CD4-positive, alpha-beta T cell treated with Interferon alpha-2 for 1 hour (primary cell): Measurements from ENCODE around the gene EGFL7.

Experiments
- DNase-seq, 2 donors: peaks; one replicate each; pipeline ENCODE4 v3.0.0-alpha.2; 2020 to 2022

Gene EGFL7

DNA sequence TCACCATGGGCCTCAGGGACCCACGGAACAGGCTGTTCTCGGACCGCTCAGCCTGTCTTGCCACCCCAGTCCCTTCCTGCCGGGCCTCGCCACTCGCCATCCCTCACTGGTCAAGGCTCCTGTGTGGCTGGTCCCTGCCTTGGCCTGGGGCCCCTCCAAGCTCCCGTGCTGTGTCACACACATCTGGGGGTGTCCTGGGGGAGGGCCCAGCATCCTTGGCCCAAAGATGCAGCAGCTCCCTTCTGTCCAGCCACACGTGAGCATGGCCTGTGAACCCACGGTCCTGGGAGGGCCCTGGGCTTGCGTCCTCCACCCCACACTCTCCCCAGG is 425 bp upstream of the EGFL7 start:
- no peak for DNase-seq

DNA sequence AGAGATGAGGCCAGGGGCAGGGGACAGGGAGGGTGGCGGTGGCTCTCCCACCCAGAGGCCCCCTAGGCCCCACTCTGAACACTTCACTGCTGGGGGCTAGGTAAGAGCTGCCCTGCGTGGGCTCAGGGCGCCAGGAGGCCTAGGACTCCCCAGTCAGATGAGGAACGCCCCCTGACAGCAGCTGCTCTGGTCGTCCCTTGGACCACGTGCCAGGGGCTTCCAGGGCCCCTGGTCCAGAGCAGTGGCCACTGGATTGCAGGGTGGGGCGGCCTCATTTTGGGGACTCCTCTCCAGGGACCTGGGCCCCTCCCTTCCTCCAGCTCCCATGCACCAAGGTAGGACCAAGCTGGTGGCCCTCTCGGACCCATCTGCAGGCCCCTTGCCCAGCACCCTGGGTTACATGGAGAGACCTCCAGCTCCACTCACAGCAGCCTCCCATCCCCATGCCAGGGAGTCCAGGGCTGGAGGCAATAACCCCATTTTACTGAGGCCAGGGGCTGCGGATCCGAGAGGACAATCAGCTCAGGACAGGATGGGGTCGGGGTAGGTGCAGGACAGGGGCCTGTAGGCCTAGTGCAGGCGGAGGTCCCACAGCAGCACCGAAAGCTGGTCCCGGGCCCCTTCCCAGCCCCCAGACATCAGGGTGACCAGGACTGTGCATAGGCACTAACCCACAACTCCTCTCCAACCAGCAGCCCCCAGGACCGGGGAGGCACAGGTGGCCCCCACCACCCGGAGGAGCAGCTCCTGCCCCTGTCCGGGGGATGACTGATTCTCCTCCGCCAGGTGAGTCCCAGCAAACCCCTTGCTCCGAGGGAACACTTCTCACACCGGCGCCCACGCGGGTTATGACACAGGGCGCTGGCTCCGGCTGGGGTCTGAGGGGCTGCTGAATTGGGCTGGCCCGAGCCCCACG is 1.5 kb downstream of the EGFL7 start:
- no peak for DNase-seq

DNA sequence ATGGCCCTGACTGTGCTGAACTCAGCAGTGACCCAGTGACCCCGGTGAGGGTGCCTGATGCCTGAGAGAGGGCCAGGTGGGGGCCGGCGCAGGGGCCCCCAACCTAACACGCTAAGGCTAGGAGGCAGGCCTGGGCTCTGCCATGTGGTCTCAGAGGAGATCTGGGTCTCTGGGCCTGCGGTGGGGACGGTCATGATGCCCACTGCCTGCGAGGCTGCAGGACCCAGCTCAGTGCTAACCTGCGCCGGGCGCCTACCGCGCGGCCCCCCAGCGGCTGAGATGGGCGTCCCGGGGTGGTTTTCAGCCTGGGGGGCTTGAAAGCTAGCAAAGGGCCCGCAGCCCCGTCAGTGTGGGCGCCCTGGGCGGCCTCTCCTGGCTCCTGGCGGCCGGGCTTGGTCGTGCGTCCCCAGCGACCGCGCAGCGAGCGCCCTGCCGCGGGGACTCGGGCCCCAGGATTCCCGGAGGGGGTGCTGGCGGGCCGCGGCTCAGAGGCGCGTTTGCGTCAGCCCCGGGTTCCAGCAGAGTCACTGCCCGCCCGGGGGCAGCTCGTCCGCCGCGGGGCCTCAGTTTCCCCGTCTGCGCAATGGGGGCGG is 2.5 kb downstream of the EGFL7 start:
- no peak for DNase-seq

DNA sequence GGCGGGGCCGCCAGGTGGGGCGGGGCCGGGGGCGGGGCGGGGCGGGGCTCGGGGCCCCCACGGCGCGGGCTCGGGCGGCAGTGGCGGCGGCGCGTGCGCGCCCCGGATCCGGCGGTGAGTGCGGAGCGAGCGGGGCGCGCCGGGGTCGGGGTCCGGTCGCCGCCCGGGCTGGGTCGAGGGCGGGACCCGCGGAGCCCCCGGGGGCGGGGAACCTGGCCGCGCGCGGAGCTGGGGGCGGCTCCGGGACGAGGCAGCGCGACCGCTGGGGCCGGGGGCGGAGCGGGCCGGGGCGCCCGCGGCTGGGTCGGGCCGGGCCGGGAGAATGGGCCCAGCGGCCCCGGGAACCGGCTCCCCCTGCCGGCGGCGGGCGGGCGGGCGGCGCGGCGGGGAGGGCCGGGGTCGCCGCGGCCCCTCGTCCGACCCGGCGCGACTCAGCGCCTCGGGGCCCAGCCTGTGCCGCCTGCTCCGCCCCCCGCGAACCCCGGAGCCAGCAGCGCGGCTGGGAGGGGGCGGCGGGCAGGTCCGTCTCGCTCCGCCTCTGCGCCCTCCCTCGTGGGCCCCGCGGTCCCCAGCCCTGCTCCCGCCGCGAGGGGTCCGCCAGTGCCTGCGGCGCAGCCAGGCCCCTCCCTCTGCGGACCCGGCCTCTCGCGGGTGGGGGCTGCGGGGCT is 3.1 kb downstream of the EGFL7 start:
- peak in 1 of 2 donors; percentile 37 for DNase-seq

DNA sequence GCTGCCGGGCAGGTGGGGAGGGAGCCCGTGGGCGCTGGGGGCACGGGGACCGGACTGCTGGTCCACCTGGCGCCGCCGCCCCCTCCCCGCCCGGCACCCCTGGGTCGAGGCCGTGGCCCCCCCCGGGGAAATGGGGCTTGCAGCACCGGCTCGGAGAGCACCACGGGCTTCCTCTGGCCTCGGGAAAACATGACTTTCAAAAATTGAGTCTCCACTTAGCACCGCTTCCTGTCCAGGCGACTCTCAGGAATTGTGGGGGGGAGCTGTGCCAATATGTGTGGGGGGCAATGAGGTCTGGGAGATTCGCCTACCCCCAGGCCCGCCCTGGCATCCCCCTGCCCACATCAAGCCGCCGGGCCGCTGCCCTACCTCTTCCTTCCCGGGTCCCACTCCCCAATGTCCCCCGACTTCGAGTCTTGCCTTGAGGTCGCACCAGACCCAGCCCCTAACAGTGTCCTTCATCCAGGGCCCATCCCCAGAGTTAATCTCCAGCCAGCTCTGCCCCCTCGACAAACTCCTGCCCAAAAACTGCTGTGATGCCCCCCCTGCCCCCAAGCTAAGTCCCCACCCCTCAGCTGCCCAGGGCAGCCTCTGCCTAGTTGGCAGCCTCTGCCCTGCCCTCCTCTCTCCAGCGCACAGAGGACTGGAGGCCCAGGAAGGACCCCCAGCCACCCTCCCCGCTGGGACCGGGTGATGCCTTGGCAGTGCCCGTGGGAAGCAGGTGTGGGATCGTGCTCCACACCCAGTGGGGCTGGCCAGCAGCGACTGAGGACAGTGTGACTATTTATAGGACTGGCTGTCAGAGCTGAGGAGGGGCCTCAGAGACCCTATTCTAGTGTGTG is 3.9 kb downstream of the EGFL7 start:
- no peak for DNase-seq

DNA sequence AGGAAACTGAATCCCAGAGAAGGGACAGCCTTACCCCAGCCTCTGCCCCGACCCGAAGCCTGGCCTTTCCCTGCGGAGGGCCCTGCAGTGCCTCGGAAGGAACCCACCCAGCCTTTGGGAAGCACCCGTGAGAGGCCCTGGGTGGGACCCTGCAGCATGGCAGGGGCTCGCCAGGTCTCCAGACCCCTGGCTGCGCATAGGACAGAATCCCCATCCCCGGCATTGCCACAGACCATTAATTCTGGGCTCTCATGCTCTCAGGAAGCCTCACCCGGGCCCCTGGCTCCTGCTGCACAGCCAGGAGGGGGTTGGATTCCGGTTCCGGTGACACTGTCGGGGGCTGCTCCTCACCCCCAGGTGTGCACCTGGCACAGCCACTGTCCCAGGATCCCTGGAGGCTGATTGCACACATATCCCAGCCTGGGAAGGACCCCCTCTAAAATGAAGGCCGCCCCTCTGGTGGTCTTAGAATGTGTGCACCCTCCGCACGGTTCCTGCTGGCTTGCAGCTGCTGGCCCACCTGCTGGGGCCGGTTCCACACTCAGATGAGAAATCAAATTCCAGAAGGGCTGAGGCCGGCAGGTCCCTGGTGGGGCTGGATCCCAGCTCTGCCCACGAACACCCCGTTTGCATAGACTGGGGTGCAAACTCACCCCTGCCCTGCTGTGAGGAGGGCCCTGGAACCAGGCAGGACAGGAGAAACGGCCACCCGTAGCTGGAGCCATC is 4.7 kb downstream of the EGFL7 start:
- DNase-seq = no peak

DNA sequence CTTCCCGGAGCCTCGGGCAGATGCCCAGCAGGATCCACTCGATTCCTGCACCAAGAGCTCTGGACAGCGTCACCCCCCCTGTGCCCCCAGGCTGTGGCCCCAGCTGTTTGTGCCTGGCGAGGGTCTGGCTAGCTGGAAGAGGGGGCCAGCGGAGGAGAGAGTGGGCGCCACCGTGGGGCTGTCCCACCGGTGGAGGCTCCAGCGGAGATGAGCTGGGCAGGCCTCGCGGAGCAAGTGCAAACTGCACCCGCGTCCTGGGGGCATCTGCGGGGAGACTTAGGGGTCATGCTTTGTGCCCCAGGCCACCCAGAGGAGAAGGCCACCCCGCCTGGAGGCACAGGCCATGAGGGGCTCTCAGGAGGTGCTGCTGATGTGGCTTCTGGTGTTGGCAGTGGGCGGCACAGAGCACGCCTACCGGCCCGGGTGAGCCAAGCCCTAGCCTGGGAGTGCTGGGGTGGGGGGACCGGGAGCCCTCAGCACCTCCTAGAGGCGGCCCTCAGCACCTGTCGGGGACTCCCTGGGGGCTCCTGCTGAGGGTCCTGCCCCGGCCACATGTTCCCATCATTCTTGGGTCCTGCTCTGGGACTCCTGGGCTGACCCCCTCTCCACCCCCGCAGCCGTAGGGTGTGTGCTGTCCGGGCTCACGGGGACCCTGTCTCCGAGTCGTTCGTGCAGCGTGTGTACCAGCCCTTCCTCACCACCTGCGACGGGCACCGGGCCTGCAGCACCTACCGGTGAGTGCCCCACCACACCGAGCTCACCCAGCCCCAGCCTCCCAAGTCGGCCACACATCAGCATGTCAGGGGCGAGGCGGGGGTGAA is 5.4 kb downstream of the EGFL7 start:
- no peak for DNase-seq

DNA sequence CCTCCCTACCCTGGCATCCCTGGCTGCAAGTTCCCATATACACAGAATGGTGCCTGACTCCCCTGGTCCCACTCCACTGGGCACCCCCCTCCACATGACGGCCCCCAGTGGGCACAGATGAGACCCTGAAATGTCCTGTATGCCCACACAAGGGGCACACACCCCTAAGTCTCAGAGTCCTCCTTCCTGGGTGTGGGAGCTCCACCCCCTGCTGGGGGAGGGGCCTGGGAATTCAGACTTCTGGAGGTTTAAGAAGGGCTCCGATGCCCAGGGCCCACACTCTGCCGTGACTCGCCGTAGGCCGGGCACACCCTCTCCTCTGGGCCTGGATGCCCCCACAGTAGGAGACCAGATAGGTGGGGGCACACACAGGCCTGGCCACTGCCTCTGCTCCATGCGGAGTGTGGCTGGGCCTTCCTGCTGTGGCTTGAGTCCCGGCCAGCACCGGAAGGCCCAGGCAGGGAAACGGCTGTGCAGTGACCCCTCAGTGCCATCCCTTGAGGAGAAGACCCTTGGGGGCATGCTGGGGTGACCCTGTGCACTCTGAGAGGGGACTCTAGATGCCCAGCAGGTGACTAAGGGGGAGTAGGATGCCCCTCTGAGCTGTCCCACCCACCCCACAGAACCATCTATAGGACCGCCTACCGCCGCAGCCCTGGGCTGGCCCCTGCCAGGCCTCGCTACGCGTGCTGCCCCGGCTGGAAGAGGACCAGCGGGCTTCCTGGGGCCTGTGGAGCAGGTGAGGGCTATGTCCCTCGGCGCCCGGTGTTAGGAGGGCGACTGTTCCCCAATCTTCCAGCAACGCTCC is 6.5 kb downstream of the EGFL7 start:
- DNase-seq = no peak

DNA sequence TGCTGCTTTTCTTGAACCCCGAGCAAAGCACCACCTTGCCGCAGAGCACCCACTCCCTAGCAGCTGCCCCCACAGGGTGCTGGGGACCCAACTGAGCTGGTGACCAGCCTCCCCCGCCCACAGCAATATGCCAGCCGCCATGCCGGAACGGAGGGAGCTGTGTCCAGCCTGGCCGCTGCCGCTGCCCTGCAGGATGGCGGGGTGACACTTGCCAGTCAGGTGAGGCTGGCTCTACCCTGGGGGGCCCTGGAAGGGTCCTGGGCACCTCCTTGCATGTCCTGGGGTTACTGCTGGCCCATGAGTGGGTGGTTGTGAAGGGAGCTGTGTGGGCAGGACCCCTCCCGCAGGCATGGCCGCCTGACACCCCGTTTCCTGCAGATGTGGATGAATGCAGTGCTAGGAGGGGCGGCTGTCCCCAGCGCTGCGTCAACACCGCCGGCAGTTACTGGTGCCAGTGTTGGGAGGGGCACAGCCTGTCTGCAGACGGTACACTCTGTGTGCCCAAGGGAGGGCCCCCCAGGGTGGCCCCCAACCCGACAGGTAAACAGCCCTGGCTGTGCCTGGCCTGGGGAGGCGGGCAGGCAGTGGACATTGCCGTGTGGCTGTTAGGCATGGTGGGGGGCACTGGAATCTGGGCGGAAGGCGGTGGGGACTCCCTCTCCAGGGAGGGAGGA is 7.2 kb downstream of the EGFL7 start:
- no peak for DNase-seq

DNA sequence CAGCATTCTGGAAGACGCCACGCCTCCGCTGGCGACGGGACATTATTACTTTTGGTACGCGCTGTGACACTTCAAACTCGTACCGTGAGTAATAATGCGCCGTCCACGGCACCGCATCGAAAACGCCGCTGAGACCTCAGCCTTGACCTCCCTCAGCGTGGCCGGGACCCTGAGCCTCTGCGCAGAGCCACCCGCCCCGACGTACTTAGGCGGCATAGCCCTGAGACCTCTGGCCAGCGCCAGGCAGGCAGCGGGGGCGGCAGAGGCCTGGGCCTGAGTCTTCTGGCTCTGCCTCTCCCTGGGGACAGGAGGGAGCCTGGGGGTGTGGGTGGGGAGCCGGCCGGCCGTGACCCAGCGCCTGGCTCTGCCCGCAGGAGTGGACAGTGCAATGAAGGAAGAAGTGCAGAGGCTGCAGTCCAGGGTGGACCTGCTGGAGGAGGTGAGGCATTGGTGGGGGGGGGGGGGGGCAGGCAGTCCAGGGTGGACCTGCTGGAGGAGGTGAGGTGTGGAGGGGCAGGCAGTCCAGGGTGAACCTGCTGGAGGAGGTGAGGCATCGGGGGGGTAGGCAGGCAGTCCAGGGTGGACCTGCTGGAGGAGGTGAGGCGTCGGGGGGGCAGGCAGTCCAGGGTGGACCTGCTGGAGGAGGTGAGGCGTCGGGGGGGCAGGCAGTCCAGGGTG is 8.0 kb downstream of the EGFL7 start:
- DNase-seq = no peak

DNA sequence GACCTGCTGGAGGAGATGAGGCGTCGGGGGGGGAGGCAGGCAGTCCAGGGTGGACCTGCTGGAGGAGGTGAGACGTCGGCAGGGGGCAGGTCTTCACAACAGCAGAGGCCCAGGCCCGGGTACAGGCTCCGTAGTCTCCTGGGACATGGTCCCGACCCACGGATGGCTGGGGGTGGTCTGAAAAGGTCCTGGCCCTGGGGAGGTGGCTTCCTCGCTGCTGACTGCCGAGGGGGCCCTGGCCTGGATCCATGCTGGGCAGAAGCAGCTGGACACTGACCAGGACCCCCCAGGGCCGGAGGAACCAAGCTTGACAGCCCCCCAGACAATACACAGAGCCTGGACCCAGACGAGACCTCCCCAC is 8.5 kb downstream of the EGFL7 start:
- DNase-seq = no peak

DNA sequence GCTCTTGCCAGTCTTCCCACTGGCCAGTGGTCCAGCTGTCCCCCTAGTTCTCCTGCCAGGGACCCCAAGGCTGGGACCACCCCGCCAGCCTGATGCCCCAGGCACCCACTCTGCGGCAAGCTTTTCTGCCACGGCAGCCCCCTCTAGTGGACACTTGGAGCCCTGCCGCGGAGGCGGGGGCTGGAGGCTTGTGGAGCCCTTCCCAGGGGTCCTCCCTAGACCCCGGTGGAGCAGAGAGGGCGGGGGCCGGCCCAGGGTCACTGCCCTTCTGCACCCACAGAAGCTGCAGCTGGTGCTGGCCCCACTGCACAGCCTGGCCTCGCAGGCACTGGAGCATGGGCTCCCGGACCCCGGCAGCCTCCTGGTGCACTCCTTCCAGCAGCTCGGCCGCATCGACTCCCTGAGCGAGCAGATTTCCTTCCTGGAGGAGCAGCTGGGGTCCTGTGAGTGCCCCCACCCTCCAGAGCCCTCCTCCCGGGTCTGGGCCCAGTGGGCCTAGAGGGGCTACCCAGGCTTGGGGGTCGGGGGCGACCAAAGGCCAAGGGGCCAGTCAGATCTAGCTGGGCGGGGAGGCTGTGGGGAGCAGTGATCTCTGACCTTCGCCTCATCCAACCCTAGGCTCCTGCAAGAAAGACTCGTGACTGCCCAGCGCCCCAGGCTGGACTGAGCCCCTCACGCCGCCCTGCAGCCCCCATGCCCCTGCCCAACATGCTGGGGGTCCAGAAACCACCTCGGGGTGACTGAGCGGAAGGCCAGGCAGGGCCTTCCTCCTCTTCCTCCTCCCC is 9.1 kb downstream of the EGFL7 start:
- peak in 1 of 2 donors; percentile 41 for DNase-seq

DNA sequence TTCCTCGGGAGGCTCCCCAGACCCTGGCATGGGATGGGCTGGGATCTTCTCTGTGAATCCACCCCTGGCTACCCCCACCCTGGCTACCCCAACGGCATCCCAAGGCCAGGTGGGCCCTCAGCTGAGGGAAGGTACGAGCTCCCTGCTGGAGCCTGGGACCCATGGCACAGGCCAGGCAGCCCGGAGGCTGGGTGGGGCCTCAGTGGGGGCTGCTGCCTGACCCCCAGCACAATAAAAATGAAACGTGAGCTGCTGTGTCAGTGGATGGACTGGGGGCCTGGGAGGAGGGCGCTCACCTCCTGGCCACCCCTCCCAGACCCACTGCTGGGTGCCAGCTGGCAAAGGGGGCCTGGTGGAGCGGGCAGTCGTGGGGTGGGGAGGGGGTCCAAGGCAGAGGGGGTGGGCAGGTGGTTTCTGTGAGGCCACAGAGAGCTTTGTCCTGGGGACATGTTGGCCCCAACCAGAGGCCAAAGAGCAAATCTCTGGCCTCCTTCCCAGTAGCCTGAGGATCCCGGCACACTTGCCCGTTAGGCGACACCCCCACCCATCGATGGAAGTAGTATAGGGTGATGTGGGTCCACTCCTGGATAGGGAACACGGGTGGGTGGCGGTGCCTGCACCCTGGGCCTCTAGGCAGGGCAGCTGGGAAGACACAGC is 9.8 kb downstream of the EGFL7 start:
- DNase-seq = no peak

DNA sequence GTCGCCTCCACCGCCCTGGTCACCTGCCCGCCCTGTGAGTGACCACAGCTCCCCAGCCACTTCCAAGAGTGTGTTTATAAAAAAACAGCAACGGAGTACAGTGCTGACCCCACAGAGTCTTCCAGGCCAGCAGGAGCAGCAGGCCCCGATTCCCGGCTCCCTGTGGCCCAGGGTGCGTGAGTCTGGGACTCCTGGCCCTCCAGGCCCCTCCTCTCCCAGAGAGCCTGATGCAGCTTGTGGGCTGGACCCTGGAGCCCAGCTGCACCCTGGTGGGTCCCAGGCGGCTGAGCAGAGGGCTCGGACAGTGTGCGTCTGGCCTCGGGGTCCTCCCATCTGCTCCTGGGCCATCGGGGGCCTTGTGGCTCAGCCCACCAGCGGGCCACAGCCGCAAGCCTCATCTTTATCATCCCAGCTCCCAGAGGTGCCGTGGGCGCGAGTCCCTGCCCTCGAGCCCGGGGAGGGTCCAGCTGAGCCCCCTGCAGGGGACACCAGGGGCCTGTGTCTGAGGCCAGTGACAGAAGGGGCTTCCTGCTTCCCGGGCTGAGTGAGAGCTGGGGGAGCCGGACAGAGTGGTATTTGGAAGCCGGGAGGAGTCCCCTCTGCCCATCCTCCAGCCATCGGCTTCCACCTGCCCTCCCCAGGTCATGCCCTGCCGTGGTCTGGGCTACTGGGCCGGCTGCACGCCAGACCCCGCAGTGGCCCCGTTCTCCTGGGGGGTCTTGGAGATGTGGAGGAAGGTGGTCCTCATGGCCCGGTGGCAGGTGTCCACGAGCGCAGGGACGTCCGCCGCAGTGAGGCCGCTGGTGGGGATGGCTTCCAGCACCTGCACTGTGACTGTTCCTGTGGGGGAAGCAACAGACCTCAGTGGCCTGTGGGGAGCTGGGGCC is 10.6 kb downstream of the EGFL7 start:
- DNase-seq = no peak

DNA sequence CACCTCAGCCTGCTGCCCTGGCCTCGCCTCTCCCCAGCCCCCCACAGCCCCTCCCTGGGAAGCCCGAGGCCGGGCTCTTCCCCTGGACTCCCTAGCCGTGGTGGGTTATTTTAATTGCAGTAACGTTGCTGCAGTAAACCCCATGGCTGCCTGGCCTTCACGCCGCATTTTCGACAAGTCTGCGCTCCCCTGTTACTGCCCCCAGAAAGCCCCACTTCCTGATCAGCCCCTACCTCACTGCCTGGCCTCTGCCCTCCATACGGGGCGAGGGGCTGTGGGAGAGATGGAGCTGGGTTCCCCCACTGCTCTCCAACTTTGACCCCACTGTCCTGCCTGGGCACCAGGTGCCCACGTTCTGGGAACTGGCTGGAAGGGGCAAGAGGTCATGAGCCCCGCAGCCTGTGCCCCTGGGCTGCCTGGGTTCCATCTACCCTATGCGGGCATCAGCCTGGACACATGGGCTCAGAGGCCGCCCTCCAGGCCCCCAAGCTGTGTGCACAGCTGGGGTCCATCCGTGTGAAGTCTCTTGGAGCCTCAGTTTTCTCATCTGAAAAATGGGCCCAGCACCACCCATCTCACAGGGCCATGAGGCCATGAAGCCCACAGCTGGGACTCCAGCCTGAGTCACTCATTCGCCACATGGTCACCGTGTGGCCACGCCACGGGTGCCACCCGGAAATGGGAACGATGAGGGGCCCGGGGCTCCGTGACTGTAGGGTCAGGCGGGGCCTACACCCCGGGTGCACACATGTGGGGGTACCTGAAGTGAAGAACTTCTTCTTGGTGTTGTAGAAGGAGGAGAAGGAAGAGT is 11.5 kb downstream of the EGFL7 start:
- no peak for DNase-seq

DNA sequence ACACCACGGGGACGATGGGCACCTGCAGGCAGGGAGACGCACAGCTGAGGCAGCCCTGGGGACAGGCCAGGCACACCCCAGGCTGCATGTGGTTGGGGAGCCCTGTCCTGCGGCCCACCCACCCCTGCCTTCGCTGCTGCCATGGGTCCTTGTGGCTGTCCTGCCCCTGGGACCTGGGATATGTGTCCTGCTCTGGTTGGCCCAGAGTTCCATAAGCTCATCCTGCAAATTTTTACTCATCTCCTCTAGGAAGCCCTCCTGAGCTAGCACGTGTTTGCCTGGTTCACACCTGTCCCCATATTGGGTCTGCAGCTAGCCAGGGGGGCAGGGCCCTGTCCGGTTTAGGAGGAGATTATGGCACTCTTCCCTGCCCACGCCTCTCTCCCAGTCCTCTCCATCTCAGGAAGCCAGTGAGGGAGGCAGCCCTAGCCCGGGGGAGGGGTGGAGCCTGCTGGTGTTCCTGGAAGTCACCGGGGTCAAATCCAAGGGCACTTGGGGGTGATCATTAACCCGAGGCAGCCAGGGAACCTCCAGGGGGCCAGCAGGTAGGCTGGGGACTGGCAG is 12.2 kb downstream of the EGFL7 start:
- no peak for DNase-seq
